Measurements from ENCODE around the gene TYW1. TPM values are rescaled to one million over a fixed set of nuclear protein-coding genes. Genes with fewer than 3 reads are reported as not detected.
"Not testable (repeated sequence)": the region's sequence is repeated elsewhere in the genome, so short reads cannot be mapped to it uniquely, and the experiment has no call there.

TYW1 gene
- total RNA-seq, 1 donor from 2014 or later, result 21.9 TPM

- H3K36me3 ChIP-seq (ENCODE audit: control insufficient read depth in 3 of 3, insufficient read depth in 3 of 3, low read length in 3 of 3); H3K4me3 ChIP-seq (ENCODE audit: low read length in 3 of 3); H3K9me3 ChIP-seq (ENCODE audit: control insufficient read depth in 3 of 3, low read length in 3 of 3); H3K27me3 ChIP-seq (ENCODE audit: control insufficient read depth in 3 of 3, insufficient read depth in 3 of 3, low read length in 3 of 3); H3K27ac ChIP-seq (ENCODE audit: low read depth, low read length); H3K9ac ChIP-seq (ENCODE audit: low read depth in 1 of 3, low read length in 3 of 3); H3K4me1 ChIP-seq (ENCODE audit: control insufficient read depth in 3 of 3, insufficient read depth in 3 of 3, low read length in 3 of 3): not testable (repeated sequence)
These were observed 230.3 kb downstream of the TYW1 start for GRCh38 chr7:67226967-67227366.

- not testable (repeated sequence) for H3K36me3 ChIP-seq (ENCODE audit: control insufficient read depth in 3 of 3, insufficient read depth in 3 of 3, low read length in 3 of 3); H3K9me3 ChIP-seq (ENCODE audit: control insufficient read depth in 3 of 3, low read length in 3 of 3); H3K4me1 ChIP-seq (ENCODE audit: control insufficient read depth in 3 of 3, insufficient read depth in 3 of 3, low read length in 3 of 3); H3K4me3 ChIP-seq (ENCODE audit: low read length in 3 of 3); H3K9ac ChIP-seq (ENCODE audit: low read depth in 1 of 3, low read length in 3 of 3); H3K27me3 ChIP-seq (ENCODE audit: control insufficient read depth in 3 of 3, insufficient read depth in 3 of 3, low read length in 3 of 3); H3K27ac ChIP-seq (ENCODE audit: low read depth, low read length)
These were observed 232.4 kb downstream of the TYW1 start for GRCh38 chr7:67229018-67229417.

GRCh38 chr7:67230029-67230428, 233.4 kb downstream of the TYW1 start:
- not testable (repeated sequence) for H3K9me3 ChIP-seq (ENCODE audit: control insufficient read depth in 3 of 3, low read length in 3 of 3); H3K27me3 ChIP-seq (ENCODE audit: control insufficient read depth in 3 of 3, insufficient read depth in 3 of 3, low read length in 3 of 3); H3K36me3 ChIP-seq (ENCODE audit: control insufficient read depth in 3 of 3, insufficient read depth in 3 of 3, low read length in 3 of 3); H3K9ac ChIP-seq (ENCODE audit: low read depth in 1 of 3, low read length in 3 of 3); H3K27ac ChIP-seq (ENCODE audit: low read depth, low read length); H3K4me1 ChIP-seq (ENCODE audit: control insufficient read depth in 3 of 3, insufficient read depth in 3 of 3, low read length in 3 of 3); H3K4me3 ChIP-seq (ENCODE audit: low read length in 3 of 3)

GRCh38 chr7:67233506-67233905, 236.9 kb downstream of the TYW1 start:
- not testable (repeated sequence) for H3K27me3 ChIP-seq (ENCODE audit: control insufficient read depth in 3 of 3, insufficient read depth in 3 of 3, low read length in 3 of 3); H3K27ac ChIP-seq (ENCODE audit: low read depth, low read length); H3K4me1 ChIP-seq (ENCODE audit: control insufficient read depth in 3 of 3, insufficient read depth in 3 of 3, low read length in 3 of 3); H3K36me3 ChIP-seq (ENCODE audit: control insufficient read depth in 3 of 3, insufficient read depth in 3 of 3, low read length in 3 of 3); H3K9ac ChIP-seq (ENCODE audit: low read depth in 1 of 3, low read length in 3 of 3); H3K9me3 ChIP-seq (ENCODE audit: control insufficient read depth in 3 of 3, low read length in 3 of 3); H3K4me3 ChIP-seq (ENCODE audit: low read length in 3 of 3)

- not testable (repeated sequence) for H3K4me1 ChIP-seq (ENCODE audit: control insufficient read depth in 3 of 3, insufficient read depth in 3 of 3, low read length in 3 of 3); H3K9me3 ChIP-seq (ENCODE audit: control insufficient read depth in 3 of 3, low read length in 3 of 3); H3K27ac ChIP-seq (ENCODE audit: low read depth, low read length); H3K36me3 ChIP-seq (ENCODE audit: control insufficient read depth in 3 of 3, insufficient read depth in 3 of 3, low read length in 3 of 3); H3K9ac ChIP-seq (ENCODE audit: low read depth in 1 of 3, low read length in 3 of 3); H3K4me3 ChIP-seq (ENCODE audit: low read length in 3 of 3); H3K27me3 ChIP-seq (ENCODE audit: control insufficient read depth in 3 of 3, insufficient read depth in 3 of 3, low read length in 3 of 3)
These were observed 239.6 kb downstream of the TYW1 start for GRCh38 chr7:67236216-67236615.

DNA sequence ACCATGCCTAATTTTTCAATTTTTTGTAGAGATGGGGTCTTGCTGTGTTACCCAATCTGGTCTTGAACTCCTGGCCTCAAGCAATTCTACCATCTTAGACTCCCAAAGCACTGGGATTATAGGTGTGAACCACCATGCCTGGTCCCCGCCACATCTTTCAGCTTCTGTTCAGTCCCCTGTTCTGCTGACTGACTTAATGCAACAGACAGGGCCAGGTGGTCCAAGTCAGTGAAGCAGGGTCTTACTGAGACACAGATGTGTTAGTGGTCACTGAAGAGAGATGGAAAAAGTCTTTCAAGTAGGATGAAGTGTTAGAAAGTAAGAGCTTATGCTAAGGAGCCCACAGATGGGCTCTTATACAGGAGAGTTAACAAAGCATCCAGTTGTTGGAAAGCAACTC, 246.2 kb downstream of the TYW1 start:
- H3K4me1 ChIP-seq (ENCODE audit: control insufficient read depth in 3 of 3, insufficient read depth in 3 of 3, low read length in 3 of 3); H3K27me3 ChIP-seq (ENCODE audit: control insufficient read depth in 3 of 3, insufficient read depth in 3 of 3, low read length in 3 of 3); H3K36me3 ChIP-seq (ENCODE audit: control insufficient read depth in 3 of 3, insufficient read depth in 3 of 3, low read length in 3 of 3); H3K4me3 ChIP-seq (ENCODE audit: low read length in 3 of 3); H3K27ac ChIP-seq (ENCODE audit: low read depth, low read length); H3K9ac ChIP-seq (ENCODE audit: low read depth in 1 of 3, low read length in 3 of 3); H3K9me3 ChIP-seq (ENCODE audit: control insufficient read depth in 3 of 3, low read length in 3 of 3): not testable (repeated sequence)

GRCh38 chr7:67248364-67248763, 251.7 kb downstream of the TYW1 start:
- not testable (repeated sequence) for H3K36me3 ChIP-seq (ENCODE audit: control insufficient read depth in 3 of 3, insufficient read depth in 3 of 3, low read length in 3 of 3); H3K27ac ChIP-seq (ENCODE audit: low read depth, low read length); H3K27me3 ChIP-seq (ENCODE audit: control insufficient read depth in 3 of 3, insufficient read depth in 3 of 3, low read length in 3 of 3); H3K9me3 ChIP-seq (ENCODE audit: control insufficient read depth in 3 of 3, low read length in 3 of 3); H3K9ac ChIP-seq (ENCODE audit: low read depth in 1 of 3, low read length in 3 of 3); H3K4me1 ChIP-seq (ENCODE audit: control insufficient read depth in 3 of 3, insufficient read depth in 3 of 3, low read length in 3 of 3); H3K4me3 ChIP-seq (ENCODE audit: low read length in 3 of 3)

DNA sequence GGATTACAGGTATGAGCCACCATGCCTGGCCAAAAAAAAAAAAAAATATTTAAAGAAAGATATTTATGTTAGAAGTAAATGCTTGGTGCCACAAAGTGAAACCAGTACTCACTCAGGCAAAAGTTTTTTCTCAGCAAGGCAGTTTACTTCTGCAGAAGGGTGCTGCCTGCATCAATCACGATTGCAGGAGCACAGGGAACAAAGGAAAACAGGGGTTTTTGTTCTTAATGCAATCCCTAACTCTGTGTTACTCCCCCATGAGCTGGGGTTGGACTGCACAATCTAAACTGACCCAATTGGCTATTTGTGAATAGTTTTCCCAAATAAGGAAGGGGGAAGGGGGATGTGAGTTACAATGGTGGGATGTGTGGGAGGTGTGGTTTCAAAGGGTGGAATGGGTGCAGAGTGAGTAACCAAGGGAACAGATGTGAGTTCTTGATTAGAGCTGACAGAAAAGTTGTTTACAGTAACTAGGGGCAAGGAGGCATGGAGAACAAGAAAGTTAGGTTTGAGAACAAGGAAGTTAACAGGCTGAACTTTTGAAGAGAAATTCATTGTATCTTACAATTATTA, 255.4 kb downstream of the TYW1 start:
- Histone ChIP-seq H3K4me3 (ENCODE audit: low read length in 3 of 3) (no peak overlapping the region), H3K27me3 (ENCODE audit: control insufficient read depth in 3 of 3, insufficient read depth in 3 of 3, low read length in 3 of 3) (no peaks in the 10 kb centered on the region), H3K27ac (ENCODE audit: low read depth, low read length) (no peak overlapping the region), H3K4me1 (ENCODE audit: control insufficient read depth in 3 of 3, insufficient read depth in 3 of 3, low read length in 3 of 3) (no peaks in the 10 kb centered on the region), H3K9me3 (ENCODE audit: control insufficient read depth in 3 of 3, low read length in 3 of 3) (peaks cover 0 to 3% (median 0%) of the 10 kb centered on the region in 3 donors), H3K9ac (ENCODE audit: low read depth in 1 of 3, low read length in 3 of 3) (no peak overlapping the region), H3K36me3 (ENCODE audit: control insufficient read depth in 3 of 3, insufficient read depth in 3 of 3, low read length in 3 of 3) (no peaks in the 10 kb centered on the region)

DNA sequence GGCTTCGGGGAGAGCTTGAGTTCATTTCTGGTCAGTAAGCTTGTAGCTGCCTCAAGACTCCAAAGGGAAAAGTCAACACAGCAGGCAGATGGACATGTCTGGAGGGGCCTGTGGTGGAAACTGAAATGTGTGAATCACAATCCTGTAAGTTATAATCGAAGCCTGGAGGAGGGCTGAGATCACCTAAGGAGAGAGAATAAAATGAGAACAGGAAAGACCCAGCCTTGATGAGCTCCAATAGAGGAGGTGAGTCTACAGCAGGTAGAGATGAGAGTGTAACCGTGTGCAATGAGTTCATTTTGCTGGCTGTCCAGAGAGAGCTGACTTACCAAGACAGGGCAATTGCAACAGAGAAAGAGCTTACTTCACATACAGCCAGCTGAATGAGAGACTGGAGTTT, 258.4 kb downstream of the TYW1 start:
- not testable (repeated sequence) for H3K27me3 ChIP-seq (ENCODE audit: control insufficient read depth in 3 of 3, insufficient read depth in 3 of 3, low read length in 3 of 3); H3K4me1 ChIP-seq (ENCODE audit: control insufficient read depth in 3 of 3, insufficient read depth in 3 of 3, low read length in 3 of 3); H3K27ac ChIP-seq (ENCODE audit: low read depth, low read length); H3K9ac ChIP-seq (ENCODE audit: low read depth in 1 of 3, low read length in 3 of 3); H3K9me3 ChIP-seq (ENCODE audit: control insufficient read depth in 3 of 3, low read length in 3 of 3); H3K4me3 ChIP-seq (ENCODE audit: low read length in 3 of 3); H3K36me3 ChIP-seq (ENCODE audit: control insufficient read depth in 3 of 3, insufficient read depth in 3 of 3, low read length in 3 of 3)

DNA sequence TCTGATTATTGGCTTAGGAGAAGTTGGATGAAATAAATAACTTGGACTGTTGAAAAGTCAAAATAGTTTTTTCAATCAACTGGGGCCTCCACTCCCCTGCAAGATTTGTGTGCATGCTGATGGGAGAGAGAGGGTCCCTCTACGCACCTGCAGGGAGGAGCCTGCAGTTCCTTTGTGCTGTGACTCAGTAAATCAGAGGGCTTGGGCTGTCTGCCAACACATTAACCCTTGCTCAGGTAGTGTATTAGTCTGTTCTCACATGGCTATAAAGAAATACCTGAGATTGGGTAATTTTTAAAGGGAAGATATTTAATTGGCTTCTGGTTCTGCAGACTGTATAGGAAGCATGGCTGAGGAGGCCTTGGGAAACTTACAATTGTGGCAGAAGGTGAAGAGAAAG, 261.1 kb downstream of the TYW1 start:
- not testable (repeated sequence) for H3K4me1 ChIP-seq (ENCODE audit: control insufficient read depth in 3 of 3, insufficient read depth in 3 of 3, low read length in 3 of 3); H3K36me3 ChIP-seq (ENCODE audit: control insufficient read depth in 3 of 3, insufficient read depth in 3 of 3, low read length in 3 of 3); H3K27ac ChIP-seq (ENCODE audit: low read depth, low read length); H3K9me3 ChIP-seq (ENCODE audit: control insufficient read depth in 3 of 3, low read length in 3 of 3); H3K27me3 ChIP-seq (ENCODE audit: control insufficient read depth in 3 of 3, insufficient read depth in 3 of 3, low read length in 3 of 3); H3K9ac ChIP-seq (ENCODE audit: low read depth in 1 of 3, low read length in 3 of 3); H3K4me3 ChIP-seq (ENCODE audit: low read length in 3 of 3)

DNA sequence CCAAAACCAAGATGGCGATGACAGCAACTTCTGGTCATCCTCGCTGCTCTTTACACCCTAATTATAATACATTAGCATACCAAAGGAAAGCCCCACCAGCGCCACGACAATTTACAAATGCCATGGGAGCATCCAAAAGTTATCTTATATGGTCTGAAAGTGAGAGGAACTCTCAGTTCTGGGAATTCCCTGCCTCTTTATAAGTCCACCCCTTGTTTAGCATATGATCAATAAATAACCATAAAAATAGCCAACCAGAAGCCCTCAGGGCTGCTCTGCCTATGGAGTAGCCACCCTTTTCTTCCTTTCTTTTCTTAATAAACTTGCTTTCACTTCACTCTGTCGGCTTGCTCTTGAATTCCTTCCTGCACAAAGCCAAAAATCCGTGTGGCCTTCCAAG, 262.7 kb downstream of the TYW1 start:
- not testable (repeated sequence) for H3K4me1 ChIP-seq (ENCODE audit: control insufficient read depth in 3 of 3, insufficient read depth in 3 of 3, low read length in 3 of 3); H3K9ac ChIP-seq (ENCODE audit: low read depth in 1 of 3, low read length in 3 of 3); H3K27ac ChIP-seq (ENCODE audit: low read depth, low read length); H3K4me3 ChIP-seq (ENCODE audit: low read length in 3 of 3); H3K9me3 ChIP-seq (ENCODE audit: control insufficient read depth in 3 of 3, low read length in 3 of 3); H3K36me3 ChIP-seq (ENCODE audit: control insufficient read depth in 3 of 3, insufficient read depth in 3 of 3, low read length in 3 of 3); H3K27me3 ChIP-seq (ENCODE audit: control insufficient read depth in 3 of 3, insufficient read depth in 3 of 3, low read length in 3 of 3)
